ENCODE measurements around the gene RPA1.

RPA1 gene

DNA sequence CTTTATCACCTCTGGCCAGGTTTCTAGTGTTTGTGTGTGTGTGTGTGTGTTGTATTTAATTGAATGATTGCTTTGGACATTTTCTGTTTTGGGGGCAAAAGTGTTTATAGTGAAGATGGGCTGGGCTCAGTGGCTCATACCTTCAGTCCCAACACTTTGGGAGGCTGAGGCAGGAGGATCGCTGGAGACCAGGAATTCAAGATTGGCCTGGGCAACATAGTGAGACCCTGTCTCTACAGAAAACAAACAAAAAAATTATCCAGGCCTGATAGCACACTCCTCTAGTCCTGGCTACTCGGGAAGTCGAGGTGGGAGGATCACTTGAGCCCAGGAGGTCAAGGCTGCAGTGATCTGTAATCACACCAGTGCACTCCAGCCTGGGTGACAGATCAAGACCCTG, 37.5 kb downstream of the RPA1 start:
- TF ChIP-seq, protein P1, sequence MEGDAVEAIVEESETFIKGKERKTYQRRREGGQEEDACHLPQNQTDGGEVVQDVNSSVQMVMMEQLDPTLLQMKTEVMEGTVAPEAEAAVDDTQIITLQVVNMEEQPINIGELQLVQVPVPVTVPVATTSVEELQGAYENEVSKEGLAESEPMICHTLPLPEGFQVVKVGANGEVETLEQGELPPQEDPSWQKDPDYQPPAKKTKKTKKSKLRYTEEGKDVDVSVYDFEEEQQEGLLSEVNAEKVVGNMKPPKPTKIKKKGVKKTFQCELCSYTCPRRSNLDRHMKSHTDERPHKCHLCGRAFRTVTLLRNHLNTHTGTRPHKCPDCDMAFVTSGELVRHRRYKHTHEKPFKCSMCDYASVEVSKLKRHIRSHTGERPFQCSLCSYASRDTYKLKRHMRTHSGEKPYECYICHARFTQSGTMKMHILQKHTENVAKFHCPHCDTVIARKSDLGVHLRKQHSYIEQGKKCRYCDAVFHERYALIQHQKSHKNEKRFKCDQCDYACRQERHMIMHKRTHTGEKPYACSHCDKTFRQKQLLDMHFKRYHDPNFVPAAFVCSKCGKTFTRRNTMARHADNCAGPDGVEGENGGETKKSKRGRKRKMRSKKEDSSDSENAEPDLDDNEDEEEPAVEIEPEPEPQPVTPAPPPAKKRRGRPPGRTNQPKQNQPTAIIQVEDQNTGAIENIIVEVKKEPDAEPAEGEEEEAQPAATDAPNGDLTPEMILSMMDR (IDR thresholded peaks at IDR 0.05; ENCODE audit: insufficient read depth, missing control alignments) = no peak
- no peak for FAIRE-seq
- no peak for DNase-seq (ENCODE audit: insufficient read length, low spot score)

DNA sequence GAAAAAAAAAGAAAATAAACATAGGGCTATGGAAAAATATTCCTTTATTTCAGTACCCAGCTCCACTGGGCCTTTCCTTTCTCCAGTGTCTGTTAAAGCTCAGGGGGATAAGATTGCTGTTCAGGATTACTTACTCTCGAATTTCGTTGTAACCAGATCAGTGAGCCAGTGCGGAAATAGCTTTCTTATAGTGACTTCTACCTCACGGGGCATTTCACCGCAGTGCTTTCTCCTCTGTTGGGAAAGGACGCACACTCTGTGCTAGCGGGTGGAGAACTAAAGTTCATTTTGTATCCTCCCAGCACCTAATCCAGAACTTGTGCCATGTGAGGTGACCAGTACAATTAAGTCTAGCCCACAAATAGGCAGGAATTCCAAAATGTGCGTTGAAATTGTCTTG, 38.3 kb downstream of the RPA1 start:
- TF ChIP-seq, protein P1 (IDR thresholded peaks at IDR 0.05; ENCODE audit: insufficient read depth, missing control alignments) = no peak
- DNase-seq (ENCODE audit: insufficient read length, low spot score) (no peak), FAIRE-seq (no peak)

DNA sequence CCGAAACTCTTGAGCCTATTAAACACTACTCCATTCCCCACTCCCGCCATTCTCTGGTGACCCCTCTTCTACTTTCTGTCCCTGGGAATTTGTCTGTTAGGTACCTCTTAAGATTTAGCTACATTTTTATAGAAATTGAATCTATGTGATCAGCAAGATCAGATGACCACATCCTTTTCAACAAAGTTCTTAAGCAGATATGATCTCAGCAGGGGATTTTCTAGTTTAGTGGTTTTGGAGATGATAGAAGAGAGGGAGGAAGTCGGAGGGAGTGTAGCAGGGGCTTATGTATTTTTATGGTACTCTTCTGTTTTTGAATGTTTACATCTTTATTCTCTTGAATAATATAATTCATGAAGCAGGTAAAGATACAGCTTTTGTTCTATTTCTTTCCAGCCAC, 40.8 kb downstream of the RPA1 start:
- TF ChIP-seq, protein P1 (IDR thresholded peaks at IDR 0.05; ENCODE audit: insufficient read depth, missing control alignments) = no peak
- DNase-seq (ENCODE audit: insufficient read length, low spot score) (no peak), FAIRE-seq (no peak)

DNA sequence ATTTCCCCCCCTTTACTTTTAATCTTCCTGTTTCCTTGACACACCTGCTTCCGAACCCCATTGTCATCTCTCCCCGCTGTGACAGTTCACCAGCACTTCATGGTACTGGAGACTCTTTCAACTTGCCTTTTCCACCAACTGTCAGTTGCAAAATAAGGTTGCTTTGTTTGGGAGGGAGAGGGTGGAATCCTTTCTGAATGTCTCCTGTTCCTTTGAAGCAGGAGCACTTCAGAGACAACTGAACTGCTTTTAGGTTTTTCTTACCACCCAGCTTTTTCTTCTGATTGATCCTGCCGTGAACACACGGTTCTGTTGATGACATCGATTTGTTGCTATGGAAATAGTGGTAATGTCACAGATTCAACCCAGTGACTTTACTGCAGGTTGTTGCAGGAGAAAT, 42.0 kb downstream of the RPA1 start:
- TF ChIP-seq, protein P1 (IDR thresholded peaks at IDR 0.05; ENCODE audit: insufficient read depth, missing control alignments) = no peak
- no peak for FAIRE-seq
- no peak for DNase-seq (ENCODE audit: insufficient read length, low spot score)

DNA sequence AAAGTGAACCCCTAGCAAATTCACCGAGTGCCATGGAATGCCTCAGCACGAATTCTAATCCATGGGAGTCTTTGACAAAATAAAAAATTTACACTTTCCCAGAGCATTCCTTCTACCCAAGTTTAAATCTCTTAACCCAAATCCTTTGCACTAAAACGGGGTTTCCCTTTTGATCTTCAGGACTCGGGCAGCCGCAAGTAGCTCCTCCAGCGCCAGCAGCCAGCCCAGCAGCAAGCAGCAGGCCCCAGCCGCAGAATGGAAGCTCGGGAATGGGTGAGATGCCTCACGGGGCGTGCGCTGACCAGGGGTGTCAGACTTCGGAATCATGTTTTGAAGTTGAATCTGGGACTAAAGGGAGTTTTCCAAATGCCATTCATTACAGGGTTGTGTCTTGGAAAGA, 42.4 kb downstream of the RPA1 start:
- TF ChIP-seq, protein P1 (IDR thresholded peaks at IDR 0.05; ENCODE audit: insufficient read depth, missing control alignments) = no peak
- no peak for FAIRE-seq
- DNase-seq (ENCODE audit: insufficient read length, low spot score) = no peak

DNA sequence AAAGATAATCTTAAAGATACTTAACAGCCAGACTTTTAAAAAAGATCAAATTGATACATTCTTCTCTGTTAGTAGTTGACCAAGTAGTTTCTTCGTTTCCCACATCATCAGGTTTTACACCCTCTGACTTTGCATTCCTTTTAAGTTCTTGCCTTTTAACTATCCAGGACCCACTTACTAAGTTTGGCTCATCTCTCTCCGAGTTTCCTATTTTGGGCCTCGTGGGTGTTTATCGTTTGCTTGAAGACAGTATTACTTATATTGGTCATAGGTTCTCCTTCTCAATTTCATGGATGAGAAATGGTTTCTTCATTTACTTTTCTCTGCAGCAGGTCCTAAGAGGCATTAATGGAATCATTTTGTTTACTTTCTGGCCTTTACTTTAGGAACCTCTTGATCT, 43.2 kb downstream of the RPA1 start:
- no peak for FAIRE-seq

DNA sequence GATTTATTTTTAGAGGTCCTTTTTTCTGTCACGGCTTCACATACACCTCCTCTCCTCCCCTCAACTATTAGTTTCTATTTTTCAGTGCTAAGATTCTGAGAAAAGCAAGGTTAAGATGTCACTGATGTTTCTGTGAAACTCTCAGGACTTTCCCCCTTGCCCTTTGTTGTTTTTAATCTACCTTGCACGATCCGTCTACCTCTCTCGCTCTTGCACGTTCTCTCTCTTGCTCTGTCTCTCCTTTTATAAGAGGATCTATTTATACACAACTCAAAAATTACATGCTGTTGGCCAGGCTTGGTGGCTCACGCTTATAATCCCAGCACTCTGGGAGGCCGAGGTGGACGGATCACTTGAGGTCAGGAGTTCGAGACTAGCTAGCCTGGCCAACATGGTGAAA, 43.6 kb downstream of the RPA1 start:
- DNase-seq (ENCODE audit: insufficient read length, low spot score) = no peak
- FAIRE-seq = no peak

More for the DNA sequence above, 43.2 kb downstream of the RPA1 start:
- TF ChIP-seq, protein P1 (IDR thresholded peaks at IDR 0.05; ENCODE audit: insufficient read depth, missing control alignments) = no peak
- no peak for DNase-seq (ENCODE audit: insufficient read length, low spot score)

More for the DNA sequence above, 43.6 kb downstream of the RPA1 start:
- TF ChIP-seq, protein P1 (IDR thresholded peaks at IDR 0.05; ENCODE audit: insufficient read depth, missing control alignments) = no peak

Data from D721Med (cell line).